ENCODE results near the gene NFIA. TPM values are rescaled to one million over a fixed set of nuclear protein-coding genes. Genes with fewer than 3 reads are reported as not detected.

The NFIA gene
- total and polyA plus RNA-seq, 9 of the 15 experiments (the other 6 are each of a cell fraction or from before 2014, with no cell fraction given) = 5.3 to 24.9 (median 9.8) TPM

- TF ChIP-seq AFF1 (IDR thresholded peaks at IDR 0.05; ENCODE audit: low read depth in 1 of 2, partially characterized antibody in 2 of 2) (peak in 1 of 2 experiments; percentile 40), TFAP4 (CRISPR knock-in tag; IDR thresholded peaks at IDR 0.05; ENCODE audit: borderline replicate concordance) (peak; percentile 56; the same call in 1 of the 2 replicates), ZNF592 (IDR thresholded peaks at IDR 0.05) (peak; percentile 95), FOXP4 (CRISPR knock-in tag; IDR thresholded peaks at IDR 0.05; ENCODE audit: borderline replicate concordance) (no peak), CC2D1A (IDR thresholded peaks at IDR 0.05) (peak; percentile 65), EGR1 (conservative IDR thresholded peaks at IDR 0.05) (no peak), ZNF23 (CRISPR knock-in tag; IDR thresholded peaks at IDR 0.05) (no peak), DPF2 (IDR thresholded peaks at IDR 0.05) (peak; percentile 49), NR2C1 (IDR thresholded peaks at IDR 0.05) (no peak), NR2C1 (tag; IDR thresholded peaks at IDR 0.05) (0 out of 2 replicates have a peak, but pooled peaks have one; percentile 17), ILK (tag; IDR thresholded peaks at IDR 0.05; ENCODE audit: borderline replicate concordance, low read depth) (no peak), ZNF316 (IDR thresholded peaks at IDR 0.05) (no peak), ZNF584 (CRISPR knock-in tag; IDR thresholded peaks at IDR 0.05; ENCODE audit: low read depth) (peak; percentile 86; the same call in 1 of the 2 replicates), MAFG (tag; conservative IDR thresholded peaks at IDR 0.05) (no peak), NBN (IDR thresholded peaks at IDR 0.05; ENCODE audit: low read depth) (no peak), ZNF253 (CRISPR knock-in tag; conservative IDR thresholded peaks at IDR 0.05) (no peak), NFXL1 (CRISPR knock-in tag; IDR thresholded peaks at IDR 0.05) (no peak)
Measured at GRCh38 chr1:61184040-61184713, 101.8 kb downstream of the NFIA start (continued).
